IMR-90 (cell line): ENCODE measurements around the gene TSPAN16.

Experiments used
- CHD1 ChIP-seq: IDR thresholded peaks from 2 replicates; pipeline ENCODE4 v1.6.1; 2012; ENCODE audit warnings: low read depth, low read length, improper control_type of control experiment
- CTCF ChIP-seq: conservative IDR thresholded peaks from 2 replicates; pipeline ENCODE4 v1.5.1; 2012; ENCODE audit warnings: mild to moderate bottlenecking, low read depth, low read length, improper control_type of control experiment
- MAFK ChIP-seq: IDR thresholded peaks from 2 replicates; pipeline ENCODE4 v1.6.1; 2012; ENCODE audit warnings: low read depth, low read length, improper control_type of control experiment
- POLR2A ChIP-seq: IDR thresholded peaks from 2 replicates; pipeline ENCODE4 v1.6.1; 2012; ENCODE audit warnings: mild to moderate bottlenecking, low read depth, low read length
- SMC3 ChIP-seq: fragments of 150-350 bp; IDR thresholded peaks from 2 replicates; pipeline ENCODE4 v1.6.1; 2016; ENCODE audit warnings: low read depth, mild to moderate bottlenecking, antibody characterized with exemption, low read length, moderate library complexity
- USF2 ChIP-seq: fragments of 150-350 bp; IDR thresholded peaks from 2 replicates; pipeline ENCODE4 v1.6.1; 2017; ENCODE audit warnings: mild to moderate bottlenecking, antibody characterized with exemption, low read length, low read depth

- no peak for TF ChIP-seq CTCF
- TF ChIP-seq POLR2A, result no peak
- no peak for TF ChIP-seq CHD1
- TF ChIP-seq SMC3, result no peak
- TF ChIP-seq MAFK, result no peak
- no peak for TF ChIP-seq USF2
Observed at GRCh38 chr19:11361771-11362731, 66.1 kb downstream of the TSPAN16 start.
